Adrenal gland (tissue), 12 donors: ENCODE results near the gene CSNK1G3. TPM values are rescaled to one million over a fixed set of nuclear protein-coding genes. Genes with fewer than 3 reads are reported as not detected.

Experiments used
- DNase-seq, 7 donors: peaks; one replicate each; pipeline ENCODE4 v3.0.0-alpha.2; 2019 to 2020
- H3K27ac ChIP-seq, 5 donors: fragments of 200-600 bp; sonication (generic) in 4 of 5; 1 replicate in 3 of 5; 2 replicates in 2 of 5; pipeline versions ENCODE4 v1.5.1 to v1.8.0; 2016 to 2020; ENCODE audit warnings: mild to moderate bottlenecking in 1 of 5
- H3K27me3 ChIP-seq: fragments of 200-600 bp; 2 replicates; pipeline ENCODE4 v1.8.0; 2021
- H3K36me3 ChIP-seq, 2 donors: fragments of 200-600 bp; replicated peaks in 1 of 2; 1 replicate in 1 of 2; 2 replicates in 1 of 2; pipeline versions ENCODE4 v1.5.1 to v1.8.0; 2018 to 2022
- H3K4me1 ChIP-seq, 2 donors: fragments of 200-600 bp; replicated peaks in 1 of 2; 1 replicate in 1 of 2; 2 replicates in 1 of 2; pipeline versions ENCODE4 v1.5.1 to v1.8.0; 2018 to 2021
- H3K4me3 ChIP-seq, 4 donors: fragments of 200-600 bp; sonication (generic) in 3 of 4; one replicate each; pipeline ENCODE4 v1.5.1; 2016 to 2018
- H3K9me3 ChIP-seq, 3 donors: fragments of 200-600 bp; sonication (generic) in 1 of 3; replicated peaks in 1 of 3; 1 replicate in 2 of 3; 2 replicates in 1 of 3; pipeline versions ENCODE4 v1.5.1 to v1.8.0; 2016 to 2021
- CTCF ChIP-seq, 6 experiments: fragments of 450-650 bp in 4 of 6; fragments of 200-600 bp in 2 of 6; sonication (generic) in 1 of 6; IDR thresholded peaks; 1 replicate in 5 of 6; 2 replicates in 1 of 6; pipeline versions ENCODE4 v1.5.1 to v1.8.0; 2016 to 2021; ENCODE audit warnings: antibody characterized with exemption in 6 of 6, mild to moderate bottlenecking in 2 of 6, moderate library complexity in 1 of 6
- POLR2A ChIP-seq, 2 donors: fragments of 450-650 bp; IDR thresholded peaks; one replicate each; pipeline ENCODE4 v1.6.1; 2017; ENCODE audit warnings: antibody characterized with exemption in 2 of 2, mild to moderate bottlenecking in 2 of 2, moderate library complexity in 1 of 2
- WGBS, 4 donors: extraction: QIAGEN DNeasy Blood & Tissue Kit in 2 of 4; methylation state at CpG; one replicate each; pipeline versions ENCODE4 v1.1.5 to v1.1.7; 2013 to 2017; 5-methylcytosine and 5-hydroxymethylcytosine counted together
- intact Hi-C, 2 donors: fragments of 100-400 bp; cut with DNase I; formaldehyde crosslinking; loops; one replicate each; pipeline versions ENCODE4 v1.14.1 to v1.15.0; 2022 to 2023
- polyA plus RNA-seq, 3 donors: library from polyadenylated mRNA; stranded (reverse); fragments of 200-250 nt in 2 of 3; fragments of 350-450 nt in 1 of 3; fragmentation: Illumina TruSeq in 1 of 3; extraction: RNeasy Lipid Tissue Mini Kit (QIAGEN cat#74804) in 1 of 3; gene quantifications; one replicate each; pipeline ENCODE4 v1.2.3, GENCODE V29; 2013 to 2014
- total RNA-seq, 9 donors: library from RNA; depleted of rRNA in 4 of 9; stranded (reverse); fragments of >200 nt in 4 of 9; fragments of 120-200 nt in 1 of 9; fragmentation: NEBNext Ultra II Directional in 1 of 9; extraction: Animal tissue kit (Norgen Biotek cat#: 25700) in 1 of 9; gene quantifications; one replicate each; pipeline versions ENCODE4 v1.1.0 to v1.2.4, GENCODE V29; 2013 to 2023
- donor health status: healthy with polysubstance abuse.
- donor health status: Bipolar disorder and iron deficiency.
- donor health status: DM: yes; HTN: yes; CAD: no.
- donor health status: DM: no; HTN: no; CAD: no.
- donor health status: DM: no; HTN: no; CAD: no.
- donor health status: DM: yes; HTN: yes; CAD: no.

Gene CSNK1G3
- total and polyA plus RNA-seq, 12 donors: 7.3 to 36.2 (median 28.9) TPM

GRCh38 chr5:123528065-123528464 lies 16.1 kb downstream of the CSNK1G3 start:
- intact Hi-C loops: no loop called here
- DNase-seq: no peak
- Histone ChIP-seq H3K27ac (no peak overlapping the region), H3K36me3 (no peaks in the 10 kb centered on the region), H3K4me1 (peaks cover 9 to 24% of the 10 kb centered on the region in 2 donors), H3K4me3 (no peak overlapping the region), H3K27me3 (no peaks in the 10 kb centered on the region), H3K9me3 (no peaks in the 10 kb centered on the region)
- TF ChIP-seq POLR2A (IDR thresholded peaks at IDR 0.05) (no peak), CTCF (IDR thresholded peaks at IDR 0.05) (no peak)

- intact Hi-C loops: no loop called here
- Histone ChIP-seq H3K36me3 (no peaks in the 10 kb centered on the region), H3K27me3 (no peaks in the 10 kb centered on the region), H3K9me3 (no peaks in the 10 kb centered on the region), H3K27ac (no peak overlapping the region), H3K4me3 (no peak overlapping the region), H3K4me1 (peaks cover 9 to 24% of the 10 kb centered on the region in 2 donors)
- 97% methylated on average over 4 of the region's 4 CpGs for WGBS, 4 donors
- TF ChIP-seq CTCF (IDR thresholded peaks at IDR 0.05): no peak
- TF ChIP-seq POLR2A (IDR thresholded peaks at IDR 0.05): no peak
- no peak for DNase-seq
These were observed 16.9 kb downstream of the CSNK1G3 start for GRCh38 chr5:123528878-123529277.

GRCh38 chr5:123530728-123531127 lies 18.8 kb downstream of the CSNK1G3 start:
- Histone ChIP-seq H3K27me3 (no peaks in the 10 kb centered on the region), H3K4me1 (peaks cover 9 to 24% of the 10 kb centered on the region in 2 donors), H3K36me3 (no peaks in the 10 kb centered on the region), H3K4me3 (no peak overlapping the region), H3K27ac (no peak overlapping the region), H3K9me3 (no peaks in the 10 kb centered on the region)
- 45 to 54% (median 49%) methylated on average over 3 of the region's 3 CpGs for WGBS, 4 donors
- intact Hi-C loops: no loop called here
- DNase-seq: peak in 1 of 7 donors; percentile 20
- TF ChIP-seq CTCF (IDR thresholded peaks at IDR 0.05) (no peak), POLR2A (IDR thresholded peaks at IDR 0.05) (no peak)

GRCh38 chr5:123535648-123536047 lies 23.7 kb downstream of the CSNK1G3 start:
- TF ChIP-seq POLR2A (IDR thresholded peaks at IDR 0.05): no peak
- no peak for TF ChIP-seq CTCF (IDR thresholded peaks at IDR 0.05)
- Histone ChIP-seq H3K9me3 (peaks cover 0 to 5% (median 0%) of the 10 kb centered on the region in 3 donors), H3K36me3 (no peaks in the 10 kb centered on the region), H3K4me3 (no peak overlapping the region), H3K27ac (no peak overlapping the region), H3K4me1 (peaks cover 4 to 21% of the 10 kb centered on the region in 2 donors), H3K27me3 (no peaks in the 10 kb centered on the region)
- intact Hi-C loops: no loop called here
- no peak for DNase-seq
- WGBS, 4 donors: 71 to 79% (median 78%) methylated on average over 1 of the region's 1 CpG
